BJ (cell line): ENCODE measurements around the gene TCOF1. TPM values are rescaled to one million over a fixed set of nuclear protein-coding genes. Genes with fewer than 3 reads are reported as not detected.

Experiments
- CTCF ChIA-PET: fragments of 350-600 bp; formaldehyde crosslinking; extraction: SDS; loops from one replicate; lab custom pipeline; 2021; ENCODE audit warnings: antibody characterized with exemption, inconsistent platforms; lab: Yijun Ruan, JAX
- POLR2A ChIA-PET: fragments of 300-600 bp; sonication (Branson Sonifier 250); formaldehyde crosslinking; extraction: SDS; loops from one replicate; lab custom pipeline; 2021; ENCODE audit warnings: antibody characterized with exemption; lab: Charles Lee
- DNase-seq: peaks from one replicate; pipeline ENCODE4 v3.0.0-alpha.2; 2011; ENCODE audit warnings: low read depth
- H3K27me3 ChIP-seq: 2 replicates; pipeline ENCODE4 v1.6.0; 2011; ENCODE audit warnings: low read length; ENCODE audit not compliant: control insufficient read depth, insufficient read depth
- H3K36me3 ChIP-seq: 2 replicates; pipeline ENCODE4 v1.5.1; 2011; ENCODE audit warnings: low read length; ENCODE audit not compliant: control insufficient read depth, insufficient read depth
- H3K4me3 ChIP-seq: 2 replicates; pipeline ENCODE4 v1.5.1; 2011; ENCODE audit warnings: low read depth, mild to moderate bottlenecking, control low read depth, low read length
- CTCF ChIP-seq: IDR thresholded peaks from 2 replicates; pipeline ENCODE4 v1.5.1; 2011; ENCODE audit warnings: low read depth, mild to moderate bottlenecking, control low read depth, inconsistent platforms, low read length, moderate library complexity; ENCODE audit not compliant: insufficient read depth
- polyA plus RNA-seq: library from polyadenylated mRNA; depleted of rRNA; stranded (reverse); fragments of >200 nt; gene quantifications from 2 replicates; pipeline ENCODE4 v1.2.3, GENCODE V29; 2011

Gene TCOF1
- polyA plus RNA-seq, 1 experiment = 9.7 TPM

DNA sequence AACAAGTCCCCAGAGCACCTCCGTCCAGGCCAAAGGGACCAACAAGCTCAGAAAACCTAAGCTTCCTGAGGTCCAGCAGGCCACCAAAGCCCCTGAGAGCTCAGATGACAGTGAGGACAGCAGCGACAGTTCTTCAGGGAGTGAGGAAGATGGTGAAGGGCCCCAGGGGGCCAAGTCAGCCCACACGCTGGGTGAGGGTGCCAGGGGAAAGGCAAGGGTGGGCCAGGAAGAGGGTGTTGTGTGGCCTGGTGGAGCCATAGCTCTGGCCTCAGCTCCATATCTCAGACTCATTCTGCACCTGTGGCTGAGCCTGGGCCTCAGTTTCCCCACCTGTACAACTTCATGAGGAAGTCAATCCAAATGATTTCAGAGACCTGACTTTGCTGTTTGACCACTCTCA, 34.5 kb downstream of the TCOF1 start:
- peaks cover 44% of the 10 kb centered on the region for H3K36me3 ChIP-seq
- no peak overlapping the region for H3K4me3 ChIP-seq
- H3K27me3 ChIP-seq = no peaks in the 10 kb centered on the region
- DNase-seq = no peak
- ChIA-PET POLR2A (no interaction called here), CTCF (interaction anchor here (1.3 kb wide), 1 partner anchor 44 kb away, joined by 3 read pairs; no protein-coding TSS in a partner anchor)
- TF ChIP-seq CTCF = no peak

GRCh38 chr5:150392680-150393079, 35.2 kb downstream of the TCOF1 start:
- no peak overlapping the region for H3K4me3 ChIP-seq
- no peaks in the 10 kb centered on the region for H3K27me3 ChIP-seq
- TF ChIP-seq CTCF = no peak
- H3K36me3 ChIP-seq = peaks cover 39% of the 10 kb centered on the region
- DNase-seq = no peak
- ChIA-PET CTCF (interaction anchor here (1.3 kb wide), 1 partner anchor 44 kb away, joined by 3 read pairs; no protein-coding TSS in a partner anchor), POLR2A (no interaction called here)

GRCh38 chr5:150393096-150393645, 35.7 kb downstream of the TCOF1 start:
- POLR2A ChIA-PET = no interaction called here
- Histone ChIP-seq H3K36me3 (peaks cover 34% of the 10 kb centered on the region), H3K4me3 (no peak overlapping the region), H3K27me3 (no peaks in the 10 kb centered on the region)
- no peak for TF ChIP-seq CTCF
- no peak for DNase-seq
- CTCF ChIA-PET = interaction anchor here (1.3 kb wide), 1 partner anchor 43 kb away, joined by 3 read pairs; no protein-coding TSS in a partner anchor

- TF ChIP-seq CTCF = no peak
- CTCF ChIA-PET = interaction anchor here (1.0 kb wide), 1 partner anchor 12 kb away, joined by 3 read pairs; no protein-coding TSS in a partner anchor
- POLR2A ChIA-PET = no interaction called here
- DNase-seq = no peak
- Histone ChIP-seq H3K4me3 (no peak overlapping the region), H3K27me3 (no peaks in the 10 kb centered on the region), H3K36me3 (peaks cover 30% of the 10 kb centered on the region)
Observed at GRCh38 chr5:150394131-150394530, 36.6 kb downstream of the TCOF1 start.

DNA sequence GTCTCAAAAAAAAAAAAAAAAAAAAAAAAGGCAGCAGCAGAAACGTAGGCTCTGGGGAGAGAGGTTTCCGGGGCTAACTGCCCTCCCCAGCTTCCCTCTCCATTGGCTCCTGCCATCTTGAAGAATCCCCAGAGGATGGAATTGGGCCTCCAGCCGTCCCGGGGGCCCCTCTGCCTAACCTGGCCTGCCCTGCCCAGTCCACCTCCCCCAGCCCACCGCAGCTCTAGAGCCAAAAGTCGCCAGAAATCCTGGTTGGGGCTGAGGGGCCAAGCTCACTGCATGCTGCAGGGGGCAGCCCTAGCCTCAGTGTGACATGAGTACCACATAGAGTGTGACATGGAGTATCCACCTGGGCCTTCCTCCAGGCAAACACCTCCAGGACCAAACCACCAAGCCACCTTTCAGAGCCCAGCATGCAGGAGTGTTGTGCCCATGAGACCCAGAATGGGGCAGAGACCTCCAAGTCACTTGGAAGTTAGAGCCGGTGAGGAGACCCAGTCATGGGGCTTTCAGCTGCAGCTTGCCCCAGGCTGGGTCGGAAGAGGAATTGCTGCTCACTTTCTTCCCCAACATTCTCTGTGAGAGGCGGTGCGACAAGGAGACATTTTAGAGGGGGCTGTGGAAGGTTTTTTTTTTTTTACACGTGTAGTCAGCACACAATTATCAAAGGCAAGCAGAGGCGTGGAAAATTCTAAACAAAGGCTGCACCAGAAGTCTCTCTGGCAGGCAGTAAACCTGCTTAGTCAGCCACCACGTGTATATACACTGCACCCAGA, 37.6 kb downstream of the TCOF1 start:
- H3K27me3 ChIP-seq = no peaks in the 10 kb centered on the region
- ChIA-PET CTCF (interaction anchor here (1.0 kb wide), 1 partner anchor 13 kb away, joined by 3 read pairs; no protein-coding TSS in a partner anchor), POLR2A (no interaction called here)
- H3K36me3 ChIP-seq = peaks cover 28% of the 10 kb centered on the region
- TF ChIP-seq CTCF = no peak
- H3K4me3 ChIP-seq = no peak overlapping the region
- no peak for DNase-seq
